ENCODE measurements around the gene CALR3. TPM values are rescaled to one million over a fixed set of nuclear protein-coding genes. Genes with fewer than 3 reads are reported as not detected.

Gene CALR3
- total RNA-seq, 2 donors from 2014 or later: 0.91 to 10.1 TPM

DNA sequence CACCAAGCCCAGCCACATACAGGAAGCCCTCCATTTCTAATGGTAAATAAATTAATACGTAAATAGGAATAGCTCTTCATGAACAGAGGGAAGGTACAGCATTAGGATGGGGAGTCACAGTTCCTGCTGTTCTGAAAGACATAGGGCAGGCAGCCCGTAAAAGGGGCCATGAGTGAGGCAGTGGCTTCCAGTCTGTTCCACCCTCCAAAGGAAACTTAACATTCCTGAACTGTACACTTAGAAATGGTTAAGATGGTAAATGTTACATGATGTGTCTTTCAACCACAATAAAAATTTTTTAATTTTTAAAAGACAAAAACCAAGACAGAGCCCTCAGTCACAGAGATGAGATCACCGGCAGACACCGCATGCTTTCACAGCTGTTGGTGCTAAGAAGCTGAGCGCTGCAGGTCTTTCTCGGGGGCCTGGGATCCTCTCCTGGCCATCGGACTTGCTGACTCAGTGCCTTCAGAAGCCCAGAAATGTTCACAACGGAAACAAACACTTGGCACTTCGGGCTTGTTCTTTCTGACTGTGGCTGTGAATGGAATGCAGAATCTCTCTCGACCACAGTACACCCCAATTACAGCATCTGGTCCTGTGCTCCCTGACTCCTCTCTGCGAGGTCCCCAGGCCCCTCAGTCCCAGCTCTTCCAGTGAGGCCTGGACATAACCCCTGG, 60.6 kb downstream of the CALR3 start:
- TF ChIP-seq POLR2AphosphoS5 (IDR thresholded peaks at IDR 0.05) (peak; percentile 37), POLR2A (IDR thresholded peaks at IDR 0.05) (no peak)
- DNase-seq (ENCODE audit: low spot score): no peak
- Histone ChIP-seq H3K4me1 (replicated peaks) (no peaks in the 10 kb centered on the region), H3K9me3 (no peaks in the 10 kb centered on the region), H3K36me3 (peaks cover 4 to 8% of the 10 kb centered on the region in 2 donors), H3K27me3 (replicated peaks; ENCODE audit: insufficient read depth) (no peaks in the 10 kb centered on the region), H3K27ac (peak overlapping the region; percentile 34 to 50), H3K4me3 (no peak overlapping the region)
- WGBS: 46% methylated on average over 11 of the region's 11 CpGs
- intact Hi-C loops (cut with DNase I): no loop called here

GRCh38 chr19:16433986-16434385, 62.0 kb downstream of the CALR3 start:
- WGBS: 90% methylated on average over 3 of the region's 3 CpGs
- no peaks in the 10 kb centered on the region for H3K9me3 ChIP-seq
- H3K4me1 ChIP-seq (replicated peaks): no peaks in the 10 kb centered on the region
- H3K27ac ChIP-seq: no peak overlapping the region
- DNase-seq (ENCODE audit: low spot score): no peak
- intact Hi-C loops (cut with DNase I): no loop called here
- H3K27me3 ChIP-seq (replicated peaks; ENCODE audit: insufficient read depth): no peaks in the 10 kb centered on the region
- no peak overlapping the region for H3K4me3 ChIP-seq
- peaks cover under 1 to 8% of the 10 kb centered on the region in 2 donors for H3K36me3 ChIP-seq
- TF ChIP-seq POLR2A (IDR thresholded peaks at IDR 0.05): no peak
- TF ChIP-seq, protein P1, sequence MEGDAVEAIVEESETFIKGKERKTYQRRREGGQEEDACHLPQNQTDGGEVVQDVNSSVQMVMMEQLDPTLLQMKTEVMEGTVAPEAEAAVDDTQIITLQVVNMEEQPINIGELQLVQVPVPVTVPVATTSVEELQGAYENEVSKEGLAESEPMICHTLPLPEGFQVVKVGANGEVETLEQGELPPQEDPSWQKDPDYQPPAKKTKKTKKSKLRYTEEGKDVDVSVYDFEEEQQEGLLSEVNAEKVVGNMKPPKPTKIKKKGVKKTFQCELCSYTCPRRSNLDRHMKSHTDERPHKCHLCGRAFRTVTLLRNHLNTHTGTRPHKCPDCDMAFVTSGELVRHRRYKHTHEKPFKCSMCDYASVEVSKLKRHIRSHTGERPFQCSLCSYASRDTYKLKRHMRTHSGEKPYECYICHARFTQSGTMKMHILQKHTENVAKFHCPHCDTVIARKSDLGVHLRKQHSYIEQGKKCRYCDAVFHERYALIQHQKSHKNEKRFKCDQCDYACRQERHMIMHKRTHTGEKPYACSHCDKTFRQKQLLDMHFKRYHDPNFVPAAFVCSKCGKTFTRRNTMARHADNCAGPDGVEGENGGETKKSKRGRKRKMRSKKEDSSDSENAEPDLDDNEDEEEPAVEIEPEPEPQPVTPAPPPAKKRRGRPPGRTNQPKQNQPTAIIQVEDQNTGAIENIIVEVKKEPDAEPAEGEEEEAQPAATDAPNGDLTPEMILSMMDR (IDR thresholded peaks at IDR 0.05): no peak
- TF ChIP-seq POLR2AphosphoS5 (IDR thresholded peaks at IDR 0.05): no peak

DNA sequence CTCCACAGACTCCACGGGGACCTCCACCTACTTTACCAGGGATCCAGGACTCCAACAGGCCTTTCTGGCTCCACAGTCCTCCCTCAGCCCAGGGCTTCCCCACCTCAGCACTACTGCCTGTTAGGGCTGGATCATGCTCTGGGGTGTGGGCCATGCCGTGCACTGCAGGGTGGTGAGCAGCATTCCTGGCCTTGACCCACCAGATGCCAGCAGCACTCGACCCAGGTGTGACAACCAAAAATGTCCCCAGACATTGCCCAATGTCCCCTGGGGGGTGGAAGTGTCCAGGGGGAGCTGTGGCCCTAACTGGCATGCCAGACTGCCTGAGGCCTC, 66.2 kb downstream of the CALR3 start:
- whole genome bisulfite sequencing: 96% methylated on average over 3 of the region's 3 CpGs
- no peak overlapping the region for H3K4me3 ChIP-seq
- H3K4me1 ChIP-seq (replicated peaks): no peaks in the 10 kb centered on the region
- DNase-seq (ENCODE audit: low spot score): no peak
- intact Hi-C loops (cut with DNase I): no loop called here
- TF ChIP-seq POLR2A (IDR thresholded peaks at IDR 0.05): no peak
- no peak for TF ChIP-seq POLR2AphosphoS5 (IDR thresholded peaks at IDR 0.05)
- TF ChIP-seq, protein P1 (IDR thresholded peaks at IDR 0.05): no peak
- peaks cover 0 to 14% of the 10 kb centered on the region in 2 donors for H3K36me3 ChIP-seq
- H3K27ac ChIP-seq: no peak overlapping the region
- no peaks in the 10 kb centered on the region for H3K27me3 ChIP-seq (replicated peaks; ENCODE audit: insufficient read depth)
- no peaks in the 10 kb centered on the region for H3K9me3 ChIP-seq

DNA sequence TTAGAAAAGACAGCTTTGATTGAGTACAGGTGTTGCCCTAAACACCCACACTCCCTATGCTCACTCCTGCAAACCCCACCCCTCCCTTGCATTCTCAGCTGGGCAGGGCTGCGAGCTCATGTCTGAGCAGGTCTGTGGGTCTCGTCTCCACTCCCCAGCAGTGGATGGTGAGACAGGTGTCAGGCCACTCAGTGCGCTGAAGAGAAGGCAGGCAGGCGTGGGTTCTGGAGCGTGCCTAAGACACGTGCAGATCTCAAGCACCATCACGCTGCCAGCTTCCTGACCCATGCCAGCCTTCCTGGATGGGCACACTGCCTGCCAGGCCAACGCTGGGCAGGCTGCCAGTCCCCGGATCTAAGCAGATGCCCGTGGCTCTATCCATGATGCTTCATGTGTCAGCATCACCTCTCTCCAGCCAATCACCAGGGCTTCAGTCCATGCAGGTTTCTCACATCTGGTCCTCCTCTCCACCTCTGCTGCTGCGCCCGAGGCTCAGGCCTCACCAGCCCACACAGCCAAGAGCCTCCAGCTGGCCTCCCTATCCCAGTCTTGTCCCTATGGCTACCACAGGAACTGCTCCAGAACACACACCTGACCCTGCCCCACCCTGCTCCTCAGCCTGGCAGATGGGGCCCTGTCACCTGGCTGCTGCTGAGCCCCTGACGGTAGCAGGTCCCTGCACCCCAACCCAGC, 66.8 kb downstream of the CALR3 start:
- 41% methylated on average over 13 of the region's 13 CpGs for WGBS
- H3K27ac ChIP-seq: no peak overlapping the region
- peaks cover 0 to 14% of the 10 kb centered on the region in 2 donors for H3K36me3 ChIP-seq

More for the DNA sequence above, 66.8 kb downstream of the CALR3 start:
- DNase-seq (ENCODE audit: low spot score): peak; percentile 61
- intact Hi-C loops (cut with DNase I): no loop called here
- TF ChIP-seq, protein P1 (IDR thresholded peaks at IDR 0.05): no peak
- peak; percentile 44 for TF ChIP-seq POLR2AphosphoS5 (IDR thresholded peaks at IDR 0.05)
- no peaks in the 10 kb centered on the region for H3K4me1 ChIP-seq (replicated peaks)
- no peak overlapping the region for H3K4me3 ChIP-seq
- no peaks in the 10 kb centered on the region for H3K9me3 ChIP-seq
- no peaks in the 10 kb centered on the region for H3K27me3 ChIP-seq (replicated peaks; ENCODE audit: insufficient read depth)

Small RNA genes within 50 kb of the gene (small RNA-seq; reads per million reads assigned to genes)
- gene RN7SL146P: 0 reads per million in 2 donors

Other genes with a start within 250 kb of the CALR3 start
- gene KLF2, start 171.3 kb downstream of the CALR3 start, total RNA-seq: 10 to 100 TPM; 19.8 to 24.4 TPM
- 10 to 100 TPM; 18.4 to 30.4 TPM for gene EPS15L1, start 24.2 kb downstream of the CALR3 start, total RNA-seq
- gene C19orf44, start 227 bp upstream of the CALR3 start, total RNA-seq: 10 to 100 TPM in 1 of 2 donors, 1 to 10 TPM in 1; 8.0 to 13.7 TPM
- gene CHERP, start 46.3 kb upstream of the CALR3 start, total RNA-seq: 10 to 100 TPM; 20.9 to 32.7 TPM
- 10 to 100 TPM; 42.0 to 69.1 TPM for gene SLC35E1, start 76.2 kb upstream of the CALR3 start, total RNA-seq
- 10 to 100 TPM; 13.5 to 29.9 TPM for gene MED26, start 132.0 kb upstream of the CALR3 start, total RNA-seq
- 100 to 1,000 TPM; 146 to 171 TPM for gene SMIM7, start 164.0 kb upstream of the CALR3 start, total RNA-seq
- gene TMEM38A, start 165.0 kb upstream of the CALR3 start, total RNA-seq: 10 to 100 TPM; 11.7 to 20.6 TPM
- gene NWD1, start 223.7 kb upstream of the CALR3 start, total RNA-seq: 10 to 100 TPM; 15.8 to 41.3 TPM